ENCODE results near the gene URM1. TPM values are rescaled to one million over a fixed set of nuclear protein-coding genes. Genes with fewer than 3 reads are reported as not detected.
A peak's percentile ranks its signal among the peaks of the same experiment; 100 is the strongest.

Gene URM1
- polyA plus RNA-seq, 2 of the 4 experiments (the other 2 are of a cell fraction) = 43.6 to 50.6 TPM

- Histone ChIP-seq H3K4me2 (peak overlapping the region; percentile 97), H3K9me3 (no peaks in the 10 kb centered on the region), H3K4me3 (peak overlapping the region; percentile 80), H3K27ac (peak overlapping the region; percentile 84 to 95), H3K4me1 (peaks cover 17% of the 10 kb centered on the region; the same call in 2 of the 3 replicates)
- TF ChIP-seq EHF (CRISPR knock-in tag; IDR thresholded peaks at IDR 0.05) = no peak
- peak; percentile 24 to 45; a peak in 3 of 5 replicates for TF ChIP-seq RAD21 (conservative IDR thresholded peaks at IDR 0.05 in 1 of 2, IDR thresholded peaks at IDR 0.05 in 1 of 2)
- no peak for TF ChIP-seq ESRRA (IDR thresholded peaks at IDR 0.05; ENCODE audit: borderline replicate concordance, low read length)
- peak; percentile 80 for TF ChIP-seq MAX (IDR thresholded peaks at IDR 0.05)
- TF ChIP-seq MYC (IDR thresholded peaks at IDR 0.05; ENCODE audit: borderline replicate concordance, low read length) = peak; percentile 52; the same call in 1 of the 2 replicates
- peak; percentile 28 for TF ChIP-seq POLR2A (IDR thresholded peaks at IDR 0.05; ENCODE audit: low read length)
- TF ChIP-seq CTCF (IDR thresholded peaks at IDR 0.05) = peak; percentile 91
- TF ChIP-seq HOXA7 (CRISPR knock-in tag; IDR thresholded peaks at IDR 0.05) = no peak
- peak; percentile 70 for TF ChIP-seq SMC3 (IDR thresholded peaks at IDR 0.05)
- TF ChIP-seq E2F6 (IDR thresholded peaks at IDR 0.05; ENCODE audit: borderline replicate concordance, low read depth) = peak; percentile 57; the same call in 1 of the 2 replicates
- no peak for TF ChIP-seq PBX3 (IDR thresholded peaks at IDR 0.05)
- 0 out of 2 replicates have a peak, but pooled peaks have one; percentile 15 for TF ChIP-seq PHF8 (IDR thresholded peaks at IDR 0.05; ENCODE audit: borderline replicate concordance, low read depth)
- 0 out of 2 replicates have a peak, but pooled peaks have one; percentile 19 for TF ChIP-seq MAZ (IDR thresholded peaks at IDR 0.05; ENCODE audit: borderline replicate concordance, low read depth, low read length)
- ChIA-PET CTCF (interaction anchor here (0.6 to 12.4 kb wide), 35 partner anchors 9 to 216 kb away, joined by 3 to 171 read pairs (median 4); partner anchors contain the start of genes ODF2 and URM1), POLR2A (interaction anchor here (0.6 to 2.5 kb wide), 8 partner anchors 30 to 216 kb away, joined by 3 to 18 read pairs (median 4); partner anchors contain the start of gene URM1)
- WGBS (ENCODE audit: missing lambda C conversion rate) = 3% methylated on average over 19 of the region's 59 CpGs
- DNase-seq (ENCODE audit: low read depth in 1 of 2, low spot score in 1 of 2) (peak; percentile 60 to 71), ATAC-seq (peak; percentile 88), FAIRE-seq (no peak)
Measured at GRCh38 chr9:128420060-128420650, 49.0 kb downstream of the URM1 start.

- WGBS (ENCODE audit: missing lambda C conversion rate) = 4% methylated on average over 13 of the region's 59 CpGs
- Histone ChIP-seq H3K9me3 (no peaks in the 10 kb centered on the region), H3K4me3 (peak within 1 kb of the TSS; percentile 80), H3K4me1 (peaks cover 17% of the 10 kb centered on the region; the same call in 2 of the 3 replicates), H3K4me2 (peak within 1 kb of the TSS; percentile 97), H3K27ac (peak within 1 kb of the TSS; percentile 84 to 95)
- FAIRE-seq = no peak
- CTCF ChIA-PET = interaction anchor here (0.7 to 12.4 kb wide), 29 partner anchors 10 to 215 kb away, joined by 3 to 171 read pairs (median 4); partner anchors contain the start of genes ODF2 and URM1
- peak; percentile 85 to 87 for ATAC-seq
- POLR2A ChIA-PET = interaction anchor here (0.6 to 2.5 kb wide), 11 partner anchors 10 to 496 kb away, joined by 3 to 18 read pairs (median 3); partner anchors contain the start of gene URM1
- no peak for TF ChIP-seq MYC (IDR thresholded peaks at IDR 0.05; ENCODE audit: borderline replicate concordance, low read length)
- 0 out of 2 replicates have a peak, but pooled peaks have one; percentile 17 for TF ChIP-seq MAX (IDR thresholded peaks at IDR 0.05)
- no peak for TF ChIP-seq KDM5A (IDR thresholded peaks at IDR 0.05)
- TF ChIP-seq POLR2A (IDR thresholded peaks at IDR 0.05; ENCODE audit: low read length) = peak; percentile 60
- peak; percentile 49 to 72 for DNase-seq (ENCODE audit: low read depth in 1 of 2, low spot score in 1 of 2)
Measured at GRCh38 chr9:128420651-128421481, 49.7 kb downstream of the URM1 start, which contains the start of gene CERCAM. CERCAM (plus strand) TSS chr9:128420857; CDS start chr9:128420878, 21 bp downstream.

All from A549 (cell line).